GM12891 (cell line): Measurements from ENCODE around the gene WNT9A.

Experiments
- PAX5 ChIP-seq: IDR thresholded peaks from 2 replicates; pipeline ENCODE4 v1.6.1; 2011; ENCODE audit warnings: low read length, moderate library complexity, mild to moderate bottlenecking; ENCODE audit not compliant: insufficient read depth, severe bottlenecking
- POLR2A ChIP-seq: IDR thresholded peaks from 2 replicates; pipeline ENCODE4 v1.6.1; 2011; ENCODE audit warnings: low read depth, low read length, control low read depth

DNA sequence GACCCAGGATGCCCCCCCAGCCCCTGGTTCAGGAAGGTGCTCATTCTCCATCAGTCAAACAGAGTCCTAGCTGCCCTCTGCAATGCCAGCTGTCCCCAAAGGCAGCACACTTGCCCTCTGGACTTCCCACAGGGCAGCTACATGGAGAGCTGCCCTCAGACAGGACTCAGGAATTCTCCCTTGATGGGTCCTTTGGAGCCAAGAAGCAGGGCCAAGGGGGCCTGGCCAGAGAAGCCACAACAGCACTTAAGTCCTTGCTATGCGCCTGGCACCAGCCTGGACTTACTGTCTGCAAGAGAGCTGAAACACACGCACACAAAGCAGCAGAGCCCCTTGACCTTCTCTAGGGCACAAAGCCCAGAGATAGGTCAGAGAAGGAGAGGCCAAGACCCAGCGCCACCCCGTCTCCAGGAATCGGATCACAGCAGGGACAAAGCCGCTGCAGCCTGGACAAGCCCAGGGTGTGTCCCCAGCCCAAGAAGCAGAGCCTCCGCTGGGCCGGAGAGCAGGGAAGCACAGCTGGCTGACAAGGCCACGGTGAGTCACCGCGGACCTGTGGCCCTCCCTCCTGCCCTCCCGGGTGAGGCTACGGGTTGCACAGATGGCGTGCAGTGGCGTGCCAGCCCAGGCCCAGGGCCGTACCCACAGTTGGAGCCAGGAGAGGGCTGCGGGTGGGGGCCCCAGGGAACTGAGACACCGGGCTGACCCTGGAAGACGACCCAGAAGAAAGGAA, 1.7 kb downstream of the WNT9A start:
- TF ChIP-seq POLR2A (no peak), PAX5 (no peak)
